ENCODE measurements around the gene RAX2. TPM values are rescaled to one million over a fixed set of nuclear protein-coding genes. Genes with fewer than 3 reads are reported as not detected.

Gene RAX2
- polyA plus RNA-seq, 1 donor from 2014 or later = not detected

DNA sequence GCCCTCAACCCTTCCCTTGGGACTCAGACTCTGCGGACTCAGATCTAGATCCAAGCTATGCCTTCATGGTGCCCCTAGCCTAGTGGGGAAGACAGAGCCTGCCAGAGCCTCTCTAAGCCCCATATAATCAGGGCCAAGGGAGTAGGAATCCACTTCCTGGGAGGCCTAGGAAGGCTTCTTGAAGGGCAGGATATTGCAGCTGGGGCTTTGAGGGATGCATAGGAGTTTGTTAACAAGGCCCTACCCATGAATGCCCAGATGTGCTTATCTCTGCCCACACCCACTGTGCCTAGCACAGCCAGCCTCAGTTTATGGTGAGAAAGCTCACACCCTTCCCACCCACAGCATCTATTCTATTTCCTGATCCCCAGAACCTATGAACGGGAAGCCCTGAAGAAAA, 21.8 kb downstream of the RAX2 start:
- no peaks in the 10 kb centered on the region for H3K36me3 ChIP-seq (ENCODE audit: insufficient read depth, low read length)
- H3K9me2 ChIP-seq (ENCODE audit: insufficient read depth, low read length) = no peaks in the 10 kb centered on the region
- no peak overlapping the region for H3K27ac ChIP-seq (ENCODE audit: low read length)
- no peak overlapping the region for H3K9ac ChIP-seq (ENCODE audit: low read length)
- no peak for TF ChIP-seq REST (IDR thresholded peaks at IDR 0.05; ENCODE audit: borderline replicate concordance)
- TF ChIP-seq POLR2AphosphoS5 (IDR thresholded peaks at IDR 0.05) = no peak
- TF ChIP-seq TAF1 (IDR thresholded peaks at IDR 0.05; ENCODE audit: low read depth) = no peak
- no peak for TF ChIP-seq EZH2 (IDR thresholded peaks at IDR 0.05; ENCODE audit: borderline replicate concordance, insufficient read depth, low read length, poor library complexity, severe bottlenecking)
- TF ChIP-seq SMC3 (conservative IDR thresholded peaks at IDR 0.05; ENCODE audit: poor library complexity) = no peak
- TF ChIP-seq RAD21 (conservative IDR thresholded peaks at IDR 0.05) = no peak
- TF ChIP-seq MXI1 (conservative IDR thresholded peaks at IDR 0.05; ENCODE audit: poor library complexity, severe bottlenecking) = no peak
- no peak for TF ChIP-seq EP300 (conservative IDR thresholded peaks at IDR 0.05; ENCODE audit: poor library complexity, severe bottlenecking)
- TF ChIP-seq, protein P1, sequence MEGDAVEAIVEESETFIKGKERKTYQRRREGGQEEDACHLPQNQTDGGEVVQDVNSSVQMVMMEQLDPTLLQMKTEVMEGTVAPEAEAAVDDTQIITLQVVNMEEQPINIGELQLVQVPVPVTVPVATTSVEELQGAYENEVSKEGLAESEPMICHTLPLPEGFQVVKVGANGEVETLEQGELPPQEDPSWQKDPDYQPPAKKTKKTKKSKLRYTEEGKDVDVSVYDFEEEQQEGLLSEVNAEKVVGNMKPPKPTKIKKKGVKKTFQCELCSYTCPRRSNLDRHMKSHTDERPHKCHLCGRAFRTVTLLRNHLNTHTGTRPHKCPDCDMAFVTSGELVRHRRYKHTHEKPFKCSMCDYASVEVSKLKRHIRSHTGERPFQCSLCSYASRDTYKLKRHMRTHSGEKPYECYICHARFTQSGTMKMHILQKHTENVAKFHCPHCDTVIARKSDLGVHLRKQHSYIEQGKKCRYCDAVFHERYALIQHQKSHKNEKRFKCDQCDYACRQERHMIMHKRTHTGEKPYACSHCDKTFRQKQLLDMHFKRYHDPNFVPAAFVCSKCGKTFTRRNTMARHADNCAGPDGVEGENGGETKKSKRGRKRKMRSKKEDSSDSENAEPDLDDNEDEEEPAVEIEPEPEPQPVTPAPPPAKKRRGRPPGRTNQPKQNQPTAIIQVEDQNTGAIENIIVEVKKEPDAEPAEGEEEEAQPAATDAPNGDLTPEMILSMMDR (IDR thresholded peaks at IDR 0.05; ENCODE audit: poor library complexity, severe bottlenecking) = no peak
- no peak overlapping the region for H2AFZ ChIP-seq (ENCODE audit: low read depth, low read length)
- no peaks in the 10 kb centered on the region for H4K20me1 ChIP-seq (ENCODE audit: insufficient read depth)
- no peaks in the 10 kb centered on the region for H3K27me3 ChIP-seq (ENCODE audit: insufficient read depth, low read depth, low read length)
- no peaks in the 10 kb centered on the region for H3K79me2 ChIP-seq (replicated peaks; ENCODE audit: insufficient read depth, low read length)
- no peaks in the 10 kb centered on the region for H3F3A ChIP-seq (ENCODE audit: insufficient read depth, low read length, poor library complexity, severe bottlenecking)
- no peak overlapping the region for H3K4me3 ChIP-seq (ENCODE audit: low read length)
- no peak overlapping the region for H3K4me2 ChIP-seq (ENCODE audit: low read length)
- H3K9me3 ChIP-seq (ENCODE audit: low read length) = no peaks in the 10 kb centered on the region

DNA sequence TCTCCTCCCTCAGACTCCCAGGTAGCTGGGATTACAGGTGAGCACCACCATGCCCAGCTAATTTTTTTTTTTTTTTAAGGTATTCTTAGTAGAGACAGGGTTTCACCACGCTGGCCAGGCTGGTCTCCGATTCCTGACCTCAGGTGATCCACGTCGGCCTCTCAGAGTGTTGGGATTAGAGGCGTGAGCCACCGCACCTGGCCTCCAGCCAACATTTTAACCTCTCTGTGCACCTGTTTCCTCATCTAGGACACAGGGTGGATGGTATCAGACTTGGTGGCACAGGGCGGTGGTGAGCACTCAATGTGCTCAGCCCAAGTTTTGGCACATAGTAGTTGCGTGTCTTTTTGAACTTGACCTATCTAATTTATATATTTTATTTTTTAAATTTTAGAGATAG, 23.1 kb downstream of the RAX2 start:
- Histone ChIP-seq H3K79me2 (replicated peaks; ENCODE audit: insufficient read depth, low read length) (no peaks in the 10 kb centered on the region), H4K20me1 (ENCODE audit: insufficient read depth) (no peaks in the 10 kb centered on the region), H3K36me3 (ENCODE audit: insufficient read depth, low read length) (no peaks in the 10 kb centered on the region), H3K9ac (ENCODE audit: low read length) (no peak overlapping the region), H3K9me3 (ENCODE audit: low read length) (no peaks in the 10 kb centered on the region), H2AFZ (ENCODE audit: low read depth, low read length) (no peak overlapping the region), H3K4me2 (ENCODE audit: low read length) (no peak overlapping the region), H3K9me2 (ENCODE audit: insufficient read depth, low read length) (no peaks in the 10 kb centered on the region), H3K4me3 (ENCODE audit: low read length) (no peak overlapping the region), H3K27me3 (ENCODE audit: insufficient read depth, low read depth, low read length) (no peaks in the 10 kb centered on the region), H3K27ac (ENCODE audit: low read length) (no peak overlapping the region), H3F3A (ENCODE audit: insufficient read depth, low read length, poor library complexity, severe bottlenecking) (no peaks in the 10 kb centered on the region)
- TF ChIP-seq MXI1 (conservative IDR thresholded peaks at IDR 0.05; ENCODE audit: poor library complexity, severe bottlenecking) = no peak
- TF ChIP-seq POLR2AphosphoS5 (IDR thresholded peaks at IDR 0.05) = no peak
- TF ChIP-seq, protein P1 (IDR thresholded peaks at IDR 0.05; ENCODE audit: poor library complexity, severe bottlenecking) = no peak
